ENCODE measurements around the gene DCAKD. TPM values are rescaled to one million over a fixed set of nuclear protein-coding genes. Genes with fewer than 3 reads are reported as not detected.
A peak's percentile ranks its signal among the peaks of the same experiment; 100 is the strongest.

The DCAKD gene
- total RNA-seq, 1 donor from 2014 or later = 42.2 TPM

DNA sequence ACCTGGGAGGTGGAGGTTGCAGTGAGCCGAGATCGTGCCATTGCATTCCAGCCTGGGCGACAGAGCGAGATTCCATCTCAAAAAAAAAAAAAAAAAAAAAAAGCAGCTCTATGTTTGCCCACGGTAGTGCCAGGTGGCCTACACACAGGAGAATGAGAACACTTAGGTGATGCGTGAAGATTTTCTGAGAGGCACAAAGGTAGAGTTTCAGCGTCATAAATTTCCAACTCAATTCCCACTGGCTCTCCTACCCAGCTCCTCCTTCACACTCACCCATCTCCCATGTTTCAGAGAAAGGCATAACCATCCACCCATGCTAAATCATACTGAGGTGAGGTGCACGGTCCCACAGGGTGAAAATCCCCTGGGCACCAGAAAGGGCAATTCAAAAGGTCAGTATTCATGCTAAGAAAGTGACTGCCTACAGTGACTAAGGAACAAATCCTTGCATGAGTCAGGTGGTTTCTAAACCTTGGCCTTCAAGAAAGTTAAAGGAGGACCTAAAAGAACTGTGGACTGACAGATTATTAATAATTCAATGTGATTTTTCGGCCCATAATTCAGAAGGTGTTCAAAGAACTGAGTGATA, 4.8 kb downstream of the DCAKD start:
- Mint-ChIP-seq H3K27me3 (ENCODE audit: unreplicated experiment) (no peaks in the 10 kb centered on the region), H3K27ac (ENCODE audit: unreplicated experiment) (no peak overlapping the region), H3K4me1 (ENCODE audit: unreplicated experiment) (peaks cover 41% of the 10 kb centered on the region), H3K9me3 (ENCODE audit: unreplicated experiment) (no peaks in the 10 kb centered on the region), H3K36me3 (ENCODE audit: unreplicated experiment) (peaks cover 4% of the 10 kb centered on the region), H3K4me3 (ENCODE audit: unreplicated experiment) (no peak overlapping the region)
- TF ChIP-seq, protein P1, sequence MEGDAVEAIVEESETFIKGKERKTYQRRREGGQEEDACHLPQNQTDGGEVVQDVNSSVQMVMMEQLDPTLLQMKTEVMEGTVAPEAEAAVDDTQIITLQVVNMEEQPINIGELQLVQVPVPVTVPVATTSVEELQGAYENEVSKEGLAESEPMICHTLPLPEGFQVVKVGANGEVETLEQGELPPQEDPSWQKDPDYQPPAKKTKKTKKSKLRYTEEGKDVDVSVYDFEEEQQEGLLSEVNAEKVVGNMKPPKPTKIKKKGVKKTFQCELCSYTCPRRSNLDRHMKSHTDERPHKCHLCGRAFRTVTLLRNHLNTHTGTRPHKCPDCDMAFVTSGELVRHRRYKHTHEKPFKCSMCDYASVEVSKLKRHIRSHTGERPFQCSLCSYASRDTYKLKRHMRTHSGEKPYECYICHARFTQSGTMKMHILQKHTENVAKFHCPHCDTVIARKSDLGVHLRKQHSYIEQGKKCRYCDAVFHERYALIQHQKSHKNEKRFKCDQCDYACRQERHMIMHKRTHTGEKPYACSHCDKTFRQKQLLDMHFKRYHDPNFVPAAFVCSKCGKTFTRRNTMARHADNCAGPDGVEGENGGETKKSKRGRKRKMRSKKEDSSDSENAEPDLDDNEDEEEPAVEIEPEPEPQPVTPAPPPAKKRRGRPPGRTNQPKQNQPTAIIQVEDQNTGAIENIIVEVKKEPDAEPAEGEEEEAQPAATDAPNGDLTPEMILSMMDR (IDR thresholded peaks at IDR 0.05) = no peak
- DNase-seq (ENCODE audit: extremely low spot score, unreplicated experiment) = no peak

DNA sequence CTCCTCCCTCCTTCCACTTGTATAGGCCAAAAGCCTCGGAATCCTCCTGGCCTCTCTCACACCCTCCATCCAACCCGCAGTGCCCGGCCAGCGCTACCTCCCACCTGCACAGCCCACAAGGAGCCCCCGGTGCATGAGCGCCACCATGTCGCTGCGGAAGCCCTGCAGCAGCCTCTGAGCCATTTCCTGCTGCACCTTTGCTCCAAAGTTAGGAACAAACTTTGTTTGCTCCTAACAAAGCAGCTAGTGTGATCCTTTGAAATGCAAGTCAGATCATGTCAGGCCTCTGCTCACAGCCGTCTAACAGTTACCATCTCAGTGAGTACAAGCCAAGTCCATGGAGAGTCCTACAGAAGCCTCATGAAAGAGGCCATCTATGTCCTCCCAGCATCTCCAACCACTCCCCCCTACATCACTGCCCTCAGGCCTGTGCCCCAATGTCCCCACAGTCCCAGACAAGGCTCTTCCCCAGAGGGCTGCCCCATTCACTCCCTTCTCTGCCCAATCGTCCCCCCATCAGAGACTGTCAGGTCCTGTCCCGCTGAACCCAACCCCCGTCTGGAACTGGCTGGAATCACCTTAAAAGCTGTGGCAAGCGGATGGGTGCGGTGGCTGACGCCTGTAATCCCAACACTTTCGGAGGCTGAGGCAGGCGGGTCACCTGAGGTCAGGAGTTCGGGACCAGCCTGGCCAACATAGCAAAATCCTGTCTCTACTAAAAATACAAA, 7.5 kb downstream of the DCAKD start:
- Mint-ChIP-seq H3K27ac (ENCODE audit: unreplicated experiment) (peak overlapping the region; percentile 64), H3K27me3 (ENCODE audit: unreplicated experiment) (no peaks in the 10 kb centered on the region), H3K9me3 (ENCODE audit: unreplicated experiment) (no peaks in the 10 kb centered on the region), H3K36me3 (ENCODE audit: unreplicated experiment) (peaks cover 4% of the 10 kb centered on the region), H3K4me3 (ENCODE audit: unreplicated experiment) (peak overlapping the region; percentile 29), H3K4me1 (ENCODE audit: unreplicated experiment) (peaks cover 28% of the 10 kb centered on the region)
- TF ChIP-seq, protein P1 (IDR thresholded peaks at IDR 0.05) = no peak
- DNase-seq (ENCODE audit: extremely low spot score, unreplicated experiment) = no peak

DNA sequence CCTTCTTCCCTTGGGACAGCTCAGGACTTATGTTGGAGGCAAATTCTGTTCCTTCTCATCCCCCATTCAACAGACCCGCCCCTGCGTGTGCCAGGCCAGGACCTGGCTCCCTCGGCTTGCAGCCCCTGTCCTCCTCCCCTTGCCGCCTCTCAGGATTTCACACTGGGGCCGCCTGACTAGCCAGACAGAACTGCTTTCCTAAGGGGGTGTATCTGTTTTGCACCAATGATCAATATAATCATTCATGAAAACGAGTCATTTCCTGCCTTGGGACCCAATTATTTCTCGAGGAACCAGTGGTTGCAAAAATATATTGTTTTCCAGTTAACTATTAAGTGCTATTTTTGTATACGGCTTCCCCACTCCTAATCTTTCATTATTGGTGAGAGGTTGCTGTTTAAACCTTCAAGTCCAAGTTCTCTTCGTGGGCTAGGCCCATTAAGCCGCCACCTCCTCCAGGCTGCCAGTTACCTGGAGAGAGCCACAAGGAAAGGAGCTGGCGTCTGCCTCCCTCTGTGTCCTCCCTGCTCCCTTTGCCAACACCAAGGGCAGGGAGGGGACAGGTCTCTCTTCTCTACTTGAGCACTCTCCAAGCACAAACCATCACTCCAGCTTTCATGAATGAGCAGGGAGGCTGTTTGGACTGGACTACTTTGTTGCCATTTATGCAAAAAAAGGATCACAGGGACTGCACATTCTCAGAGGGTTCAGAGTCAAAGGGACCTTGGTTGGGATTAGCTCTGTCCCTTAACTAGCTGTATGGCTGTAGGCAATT, 8.9 kb downstream of the DCAKD start:
- no peaks in the 10 kb centered on the region for H3K9me3 Mint-ChIP-seq (ENCODE audit: unreplicated experiment)
- no peak overlapping the region for H3K4me3 Mint-ChIP-seq (ENCODE audit: unreplicated experiment)
- H3K27ac Mint-ChIP-seq (ENCODE audit: unreplicated experiment) = no peak overlapping the region
- H3K4me1 Mint-ChIP-seq (ENCODE audit: unreplicated experiment) = peaks cover 26% of the 10 kb centered on the region
- H3K27me3 Mint-ChIP-seq (ENCODE audit: unreplicated experiment) = no peaks in the 10 kb centered on the region
- H3K36me3 Mint-ChIP-seq (ENCODE audit: unreplicated experiment) = peaks cover 4% of the 10 kb centered on the region
- TF ChIP-seq, protein P1 (IDR thresholded peaks at IDR 0.05) = no peak
- no peak for DNase-seq (ENCODE audit: extremely low spot score, unreplicated experiment)

DNA sequence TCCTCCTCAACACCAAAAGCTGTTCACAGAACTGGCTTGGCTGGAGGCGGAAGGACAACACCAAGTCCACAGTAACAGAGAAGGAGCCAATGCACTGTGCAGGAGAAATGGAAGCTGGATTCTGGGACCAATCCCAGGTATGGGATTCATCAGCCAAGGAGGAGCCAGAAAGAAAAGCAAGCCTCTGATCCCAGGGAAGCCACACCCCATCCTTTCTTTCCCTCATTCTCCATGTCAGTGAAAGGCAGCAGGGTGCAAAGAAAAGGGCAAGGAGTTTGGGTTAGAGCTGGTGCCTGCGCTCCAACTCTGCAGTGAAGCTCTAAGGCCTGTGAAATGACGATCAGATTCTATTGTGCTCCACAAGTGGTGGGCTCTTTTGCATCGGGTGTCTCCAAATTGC, 11.0 kb downstream of the DCAKD start:
- TF ChIP-seq, protein P1 (IDR thresholded peaks at IDR 0.05) = no peak
- Mint-ChIP-seq H3K9me3 (ENCODE audit: unreplicated experiment) (no peaks in the 10 kb centered on the region), H3K27me3 (ENCODE audit: unreplicated experiment) (no peaks in the 10 kb centered on the region), H3K4me1 (ENCODE audit: unreplicated experiment) (peaks cover 20% of the 10 kb centered on the region), H3K4me3 (ENCODE audit: unreplicated experiment) (no peak overlapping the region), H3K27ac (ENCODE audit: unreplicated experiment) (no peak overlapping the region), H3K36me3 (ENCODE audit: unreplicated experiment) (peaks cover 1% of the 10 kb centered on the region)
- no peak for DNase-seq (ENCODE audit: extremely low spot score, unreplicated experiment)
